Upper lobe of left lung (tissue), 4 donors: ENCODE data around the gene AACS.

Experiments used
- CTCF ChIP-seq, 6 experiments: fragments of 450-650 bp in 4 of 6; fragments of 200-600 bp in 2 of 6; sonication (generic) in 2 of 6; IDR thresholded peaks; one replicate each; pipeline ENCODE4 v1.5.1; 2016 to 2019; ENCODE audit warnings: antibody characterized with exemption in 6 of 6
- POLR2A ChIP-seq, 4 donors: fragments of 450-650 bp; IDR thresholded peaks; one replicate each; pipeline ENCODE4 v1.5.1; 2016 to 2017; ENCODE audit warnings: antibody characterized with exemption in 4 of 4, mild to moderate bottlenecking in 2 of 4

- TF ChIP-seq POLR2A (IDR thresholded peaks at IDR 0.05), result no peak
- no peak for TF ChIP-seq CTCF (IDR thresholded peaks at IDR 0.05)
Measured at GRCh38 chr12:125151284-125151683, 86.0 kb downstream of the AACS start.
